K562 (cell line): ENCODE results near the gene GGA2.

ENCODE experiments used
- BRF2 ChIP-seq: IDR thresholded peaks from 3 replicates; pipeline ENCODE4 v1.6.1; 2011; ENCODE audit warnings: borderline replicate concordance, mild to moderate bottlenecking; ENCODE audit not compliant: insufficient read length, insufficient read depth
- CBX8 ChIP-seq: fragments of 200-600 bp; sonication (generic); IDR thresholded peaks from 2 replicates; pipeline ENCODE4 v1.6.1; 2012; ENCODE audit warnings: borderline replicate concordance, mixed run types, low read depth, mild to moderate bottlenecking, moderate library complexity, mixed read lengths, low read length, control low read depth, inconsistent platforms; ENCODE audit not compliant: poor library complexity, severe bottlenecking; ENCODE audit errors: extremely low read depth
- CEBPB ChIP-seq: fragments of 450-650 bp; IDR thresholded peaks from 2 replicates; pipeline ENCODE4 v1.6.1; 2016; ENCODE audit warnings: missing genetic modification characterization, missing compliant biosample characterization
- CTCF ChIP-seq, 3 experiments: IDR thresholded peaks in 2 of 3; conservative IDR thresholded peaks in 1 of 3; 2 replicates each; pipeline ENCODE4 v1.5.1; 2011 to 2012; ENCODE audit warnings: low read length in 3 of 3, mild to moderate bottlenecking in 3 of 3, control low read depth in 2 of 3, improper control_type of control experiment in 1 of 3, inconsistent platforms in 1 of 3, low read depth in 1 of 3, mixed read lengths in 1 of 3, moderate library complexity in 1 of 3; ENCODE audit not compliant: insufficient read depth in 2 of 3
- EZH2 ChIP-seq: IDR thresholded peaks from 2 replicates; pipeline ENCODE4 v1.6.1; 2012; ENCODE audit warnings: low read depth, mild to moderate bottlenecking, inconsistent platforms, low read length, borderline replicate concordance
- FOXK2 ChIP-seq, 2 experiments: fragments of 450-650 bp; IDR thresholded peaks in 1 of 2; conservative IDR thresholded peaks in 1 of 2; 2 replicates each; pipeline ENCODE4 v1.6.1; 2016; ENCODE audit warnings: low read depth in 2 of 2, mild to moderate bottlenecking in 1 of 2
- HDAC6 ChIP-seq: IDR thresholded peaks from 2 replicates; pipeline ENCODE4 v1.6.1; 2012; ENCODE audit warnings: low read depth, mild to moderate bottlenecking, control low read depth, inconsistent platforms, low read length, moderate library complexity
- KLF16 ChIP-seq: IDR thresholded peaks from 2 replicates; pipeline ENCODE4 v1.6.1; 2016; ENCODE audit warnings: antibody characterized with exemption
- RAD21 ChIP-seq, 2 experiments: fragments of 250-450 bp in 1 of 2; fragments of 450-650 bp in 1 of 2; sonication (Bioruptor Pico) in 1 of 2; formaldehyde crosslinking in 1 of 2; IDR thresholded peaks in 1 of 2; conservative IDR thresholded peaks in 1 of 2; 2 replicates each; pipeline versions ENCODE4 v1.4.0 to v1.8.0; 2020 to 2022; ENCODE audit warnings: mild to moderate bottlenecking in 2 of 2, moderate library complexity in 1 of 2
- SP2 ChIP-seq: IDR thresholded peaks from 2 replicates; pipeline ENCODE4 v1.6.1; 2011; ENCODE audit warnings: mild to moderate bottlenecking, low read depth, low read length, moderate library complexity; ENCODE audit not compliant: poor library complexity, severe bottlenecking; ENCODE audit errors: extremely low read depth
- TEAD1 ChIP-seq, 2 experiments: fragments of 450-650 bp in 1 of 2; sonication (generic) in 1 of 2; formaldehyde crosslinking; IDR thresholded peaks; 2 replicates each; pipeline versions ENCODE4 v1.4.0 to v1.8.0; 2020 to 2022; ENCODE audit warnings: mild to moderate bottlenecking in 2 of 2, missing genetic modification reagents in 1 of 2
- ZBTB11 ChIP-seq, 3 experiments: fragments of 200-800 bp in 1 of 3; fragments of 250-450 bp in 1 of 3; fragments of 450-650 bp in 1 of 3; sonication (Bioruptor Pico) in 1 of 3; sonication (Bioruptor generic) in 1 of 3; formaldehyde crosslinking in 1 of 3; IDR thresholded peaks; 2 replicates each; pipeline versions ENCODE4 v1.6.1 to v1.8.0; 2016 to 2022; ENCODE audit warnings: mild to moderate bottlenecking in 2 of 3, missing genetic modification characterization in 2 of 3, missing compliant biosample characterization in 1 of 3, moderate library complexity in 1 of 3
- ZNF217 ChIP-seq: sonication (generic); formaldehyde crosslinking; IDR thresholded peaks from 2 replicates; pipeline ENCODE4 v1.8.0; 2022; ENCODE audit warnings: mild to moderate bottlenecking, missing genetic modification reagents

GRCh38 chr16:23465179-23465578 is 45.1 kb downstream of the GGA2 start:
- TF ChIP-seq HDAC6 (no peak), CTCF (IDR thresholded peaks at IDR 0.05 in 2 of 3, conservative IDR thresholded peaks at IDR 0.05 in 1 of 3; ENCODE audit: insufficient read depth in 2 of 3, low read depth in 1 of 3, low read length in 3 of 3) (no peak), BRF2 (no peak), TEAD1 (CRISPR knock-in tag; IDR thresholded peaks at IDR 0.05) (no peak), ZBTB11 (CRISPR knock-in tag; IDR thresholded peaks at IDR 0.05) (no peak), EZH2 (no peak), CEBPB (tag) (no peak), KLF16 (no peak), SP2 (no peak), ZNF217 (CRISPR knock-in tag) (no peak), FOXK2 (conservative IDR thresholded peaks at IDR 0.05 in 1 of 2, IDR thresholded peaks at IDR 0.05 in 1 of 2; ENCODE audit: low read depth in 2 of 2) (no peak), CBX8 (no peak), RAD21 (CRISPR knock-in tag; conservative IDR thresholded peaks at IDR 0.05 in 1 of 2, IDR thresholded peaks at IDR 0.05 in 1 of 2) (no peak)
